Measurements from ENCODE around the gene FKBP5.

The FKBP5 gene

DNA sequence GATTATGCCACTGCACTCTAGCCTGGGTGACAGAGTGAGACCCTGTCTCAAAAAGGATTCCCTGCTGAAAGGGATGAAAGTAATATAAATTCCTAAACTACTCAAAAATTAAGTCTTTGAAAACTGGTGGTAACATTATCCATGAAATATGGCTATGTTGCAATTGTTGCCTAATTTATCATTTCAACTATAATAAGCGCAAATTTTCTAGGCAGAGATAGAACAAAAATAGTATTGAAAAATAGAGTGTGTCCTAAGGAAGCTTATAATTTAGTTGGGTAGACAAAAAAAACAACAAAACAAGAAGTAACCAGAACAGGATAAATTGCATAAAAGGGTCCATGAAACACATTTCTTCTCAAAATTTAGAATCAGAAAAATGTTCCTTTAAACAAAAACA, 68.0 kb downstream of the FKBP5 start:
- Mint-ChIP-seq H3K27me3 (no peaks in the 10 kb centered on the region), H3K4me1 (ENCODE audit: low read depth) (peaks cover 18% of the 10 kb centered on the region), H3K4me3 (no peak overlapping the region), H3K27ac (no peak overlapping the region), H3K36me3 (ENCODE audit: low read depth) (peaks cover 69% of the 10 kb centered on the region), H3K9me3 (no peaks in the 10 kb centered on the region)
- intact Hi-C loops (cut with micrococcal nuclease) = loop anchor here (10.0 kb wide), 1 partner anchor 64 kb away; the partner anchor contains the start of gene FKBP5

DNA sequence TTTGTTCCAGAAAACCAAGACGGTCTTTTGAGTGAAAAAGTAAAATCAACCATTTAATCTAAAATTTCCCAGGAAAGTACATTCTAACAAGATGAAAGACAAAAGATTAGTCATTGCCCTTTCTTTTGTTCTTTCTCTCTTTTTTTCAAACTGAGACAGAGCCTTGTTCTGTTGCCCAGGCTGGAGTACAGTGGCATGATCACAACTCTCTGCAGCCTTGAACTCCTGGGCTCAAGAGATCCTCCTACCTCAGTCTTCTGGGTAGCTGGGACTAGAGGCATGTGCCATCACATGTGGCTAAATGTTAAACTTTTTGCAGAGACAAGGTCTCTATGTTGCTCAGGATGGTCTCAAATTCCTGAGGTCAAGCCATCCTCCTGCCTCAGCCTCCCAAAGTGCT, 75.0 kb downstream of the FKBP5 start:
- H3K4me3 Mint-ChIP-seq = no peak overlapping the region
- no peaks in the 10 kb centered on the region for H3K27me3 Mint-ChIP-seq
- peaks cover 83% of the 10 kb centered on the region for H3K36me3 Mint-ChIP-seq (ENCODE audit: low read depth)
- H3K4me1 Mint-ChIP-seq (ENCODE audit: low read depth) = peaks cover 31% of the 10 kb centered on the region
- intact Hi-C loops (cut with micrococcal nuclease) = no loop called here
- peaks cover 13% of the 10 kb centered on the region for H3K9me3 Mint-ChIP-seq
- H3K27ac Mint-ChIP-seq = no peak overlapping the region

DNA sequence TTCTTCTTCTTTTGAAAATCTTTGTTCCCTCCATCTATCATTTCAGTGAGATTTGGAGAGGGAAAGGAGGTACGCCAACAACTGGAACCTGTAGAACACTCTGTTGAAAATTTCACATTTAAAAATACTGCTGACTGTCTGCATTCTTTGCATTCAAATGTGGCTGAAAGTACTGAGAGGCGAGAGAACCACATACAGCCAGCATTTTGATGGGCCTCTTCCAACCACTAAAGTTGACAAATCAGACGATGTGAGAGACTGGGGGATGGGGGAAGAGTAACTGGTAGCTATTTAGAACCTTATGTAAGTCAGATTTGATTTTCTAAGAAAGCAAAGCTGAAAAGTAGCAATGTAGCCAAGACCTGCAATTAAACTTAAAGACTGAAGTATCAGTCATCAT, 77.5 kb downstream of the FKBP5 start:
- H3K4me3 Mint-ChIP-seq = no peak overlapping the region
- no peaks in the 10 kb centered on the region for H3K27me3 Mint-ChIP-seq
- H3K27ac Mint-ChIP-seq = no peak overlapping the region
- intact Hi-C loops (cut with micrococcal nuclease) = no loop called here
- peaks cover 86% of the 10 kb centered on the region for H3K36me3 Mint-ChIP-seq (ENCODE audit: low read depth)
- H3K4me1 Mint-ChIP-seq (ENCODE audit: low read depth) = peaks cover 25% of the 10 kb centered on the region
- peaks cover 13% of the 10 kb centered on the region for H3K9me3 Mint-ChIP-seq

DNA sequence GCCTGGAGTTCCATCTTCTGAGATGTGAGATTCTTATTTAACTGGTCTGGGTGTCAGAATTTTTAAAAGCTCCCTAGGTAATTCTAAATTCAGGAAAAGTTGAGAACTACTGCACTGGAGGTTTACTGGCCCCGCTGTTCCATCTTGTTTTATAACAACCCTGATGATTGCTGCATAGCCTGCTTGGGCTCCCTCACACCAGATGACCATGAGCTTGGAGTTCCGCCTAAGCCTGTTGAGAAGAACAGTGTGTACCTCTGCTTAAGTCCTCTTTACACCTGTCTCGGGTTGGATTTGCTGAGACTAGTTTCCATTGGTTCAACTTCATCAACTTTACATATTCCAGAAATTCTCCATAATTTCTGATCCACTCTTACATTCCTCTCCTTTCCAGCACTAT, 77.9 kb downstream of the FKBP5 start:
- peaks cover 25% of the 10 kb centered on the region for H3K4me1 Mint-ChIP-seq (ENCODE audit: low read depth)
- peaks cover 90% of the 10 kb centered on the region for H3K36me3 Mint-ChIP-seq (ENCODE audit: low read depth)
- H3K27ac Mint-ChIP-seq = no peak overlapping the region
- no peaks in the 10 kb centered on the region for H3K27me3 Mint-ChIP-seq
- H3K4me3 Mint-ChIP-seq = no peak overlapping the region
- peaks cover 13% of the 10 kb centered on the region for H3K9me3 Mint-ChIP-seq
- intact Hi-C loops (cut with micrococcal nuclease) = no loop called here

DNA sequence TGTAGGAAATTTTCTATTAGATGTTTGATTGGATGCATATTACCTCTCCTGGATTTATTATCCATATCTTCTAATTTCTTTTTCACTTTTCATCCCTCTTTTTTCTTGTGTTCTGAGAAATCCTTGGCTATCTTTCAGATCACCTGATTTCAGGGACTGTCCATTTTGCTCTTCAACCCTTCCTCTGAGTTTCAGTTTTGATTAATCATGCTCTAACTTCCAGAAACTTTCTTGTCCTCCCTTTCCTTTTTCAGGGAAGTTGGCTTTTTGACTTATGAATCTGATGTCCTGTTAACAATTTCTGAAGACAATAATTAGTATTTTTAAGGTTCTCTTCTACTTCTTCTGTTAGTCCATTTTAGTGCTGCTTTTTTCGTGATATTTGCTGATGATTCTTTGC, 79.1 kb downstream of the FKBP5 start:
- Mint-ChIP-seq H3K4me3 (no peak overlapping the region), H3K36me3 (ENCODE audit: low read depth) (peaks cover 86% of the 10 kb centered on the region), H3K27ac (no peak overlapping the region), H3K4me1 (ENCODE audit: low read depth) (peaks cover 16% of the 10 kb centered on the region), H3K27me3 (no peaks in the 10 kb centered on the region), H3K9me3 (peaks cover 13% of the 10 kb centered on the region)
- intact Hi-C loops (cut with micrococcal nuclease) = no loop called here

DNA sequence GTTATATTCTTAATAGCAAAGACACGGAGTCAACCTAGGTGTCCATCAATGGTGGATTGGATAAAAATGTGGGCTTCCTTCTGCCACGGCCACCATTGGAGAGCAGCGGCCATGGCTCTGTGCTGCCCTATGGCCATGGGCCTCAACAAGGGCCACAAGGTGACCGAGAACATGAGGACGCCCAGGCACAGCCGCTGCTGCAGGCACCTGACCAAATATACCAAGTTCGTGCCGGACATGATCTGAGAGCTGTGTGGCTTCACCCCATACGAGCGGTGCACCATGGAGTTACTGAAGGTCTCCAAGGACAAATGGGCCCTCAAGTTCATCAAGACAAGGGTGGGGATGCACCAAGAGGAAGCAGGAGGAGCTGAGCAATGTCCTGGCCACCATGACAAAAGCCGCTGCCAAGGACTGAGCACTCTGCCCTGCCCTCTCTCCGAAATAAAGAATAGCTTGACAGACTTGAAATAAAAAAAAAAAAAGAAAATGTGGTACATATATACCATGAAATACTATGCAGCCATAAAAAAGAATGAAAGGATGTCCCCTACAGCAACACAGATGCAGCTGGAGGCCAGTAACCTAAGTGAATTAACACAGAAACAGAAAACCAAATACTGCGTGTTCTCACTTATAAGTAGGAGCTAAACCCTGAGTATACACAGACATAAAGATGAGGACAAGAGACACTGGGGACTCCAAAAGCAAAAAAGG, 81.0 kb downstream of the FKBP5 start:
- intact Hi-C loops (cut with micrococcal nuclease) = no loop called here
- H3K4me1 Mint-ChIP-seq (ENCODE audit: low read depth) = peaks cover 22% of the 10 kb centered on the region

DNA sequence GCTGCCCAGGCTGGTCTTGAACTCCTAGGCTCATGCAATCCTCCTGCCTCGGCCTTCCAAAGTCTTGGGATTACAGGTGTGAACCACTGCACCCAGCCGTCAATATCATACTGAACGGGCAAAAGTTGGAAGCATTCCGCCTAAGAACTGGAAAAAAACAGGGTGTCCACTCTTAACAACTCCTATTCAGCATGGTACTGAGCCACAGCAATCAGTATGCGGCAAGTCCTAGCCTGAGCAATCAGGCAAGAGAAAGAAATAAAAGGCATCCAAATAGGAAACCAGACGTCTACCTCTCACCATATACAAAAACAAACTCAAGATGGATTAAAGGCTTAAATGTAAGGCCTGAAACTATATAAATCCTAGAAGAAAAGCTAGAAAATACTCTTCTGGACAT, 83.1 kb downstream of the FKBP5 start:
- intact Hi-C loops (cut with micrococcal nuclease) = no loop called here
- Mint-ChIP-seq H3K4me1 (ENCODE audit: low read depth) (peaks cover 42% of the 10 kb centered on the region), H3K36me3 (ENCODE audit: low read depth) (peaks cover 57% of the 10 kb centered on the region), H3K9me3 (no peaks in the 10 kb centered on the region), H3K27me3 (no peaks in the 10 kb centered on the region), H3K4me3 (no peak overlapping the region), H3K27ac (no peak overlapping the region)

More for the DNA sequence above, 81.0 kb downstream of the FKBP5 start:
- no peak overlapping the region for H3K4me3 Mint-ChIP-seq
- peaks cover 10% of the 10 kb centered on the region for H3K9me3 Mint-ChIP-seq
- H3K36me3 Mint-ChIP-seq (ENCODE audit: low read depth) = peaks cover 77% of the 10 kb centered on the region
- H3K27me3 Mint-ChIP-seq = no peaks in the 10 kb centered on the region
- no peak overlapping the region for H3K27ac Mint-ChIP-seq

DNA sequence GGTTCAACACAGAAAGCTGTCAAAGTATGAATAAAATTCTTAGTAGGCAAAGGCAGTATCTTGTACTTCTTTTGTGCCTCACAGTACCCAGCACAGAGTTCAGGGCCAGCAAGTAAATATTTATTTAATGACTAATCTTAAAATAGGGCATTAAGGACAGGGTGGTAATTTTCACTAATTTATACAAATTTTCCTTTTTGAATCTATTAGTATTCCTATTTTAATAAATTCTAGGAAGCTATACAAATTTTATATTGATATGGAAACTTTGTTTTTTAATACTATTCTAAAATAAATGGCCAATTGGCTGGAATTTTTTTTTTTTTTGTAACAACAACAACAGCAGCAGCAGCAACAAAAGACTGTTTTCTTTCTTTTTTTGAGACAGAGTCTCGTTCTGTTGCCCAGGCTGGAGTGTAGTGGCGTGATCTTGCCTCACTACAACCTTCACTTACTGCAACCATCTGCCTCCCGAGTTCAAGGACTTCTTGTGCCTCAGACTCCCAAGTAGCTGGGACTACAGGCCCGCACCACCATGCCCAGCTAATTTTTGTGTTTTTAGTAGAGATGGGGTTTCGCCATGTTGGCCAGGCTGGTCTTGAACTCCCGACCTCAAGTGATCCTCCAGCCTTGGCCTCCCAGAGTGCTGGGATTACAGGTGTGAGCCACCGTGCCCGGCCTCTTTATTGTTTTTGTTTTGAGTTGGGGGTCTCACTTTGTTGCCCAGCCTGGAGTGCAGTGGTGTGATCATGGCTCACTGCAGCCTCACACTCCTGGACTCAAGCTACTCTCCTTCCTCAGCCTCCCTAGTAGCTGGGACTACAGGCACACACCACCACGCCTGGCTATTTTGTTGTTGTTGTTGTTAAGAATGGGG, 85.2 kb downstream of the FKBP5 start:
- H3K9me3 Mint-ChIP-seq = no peaks in the 10 kb centered on the region
- intact Hi-C loops (cut with micrococcal nuclease) = no loop called here
- peaks cover 40% of the 10 kb centered on the region for H3K36me3 Mint-ChIP-seq (ENCODE audit: low read depth)
- H3K27ac Mint-ChIP-seq = peak overlapping the region; percentile 37
- no peaks in the 10 kb centered on the region for H3K27me3 Mint-ChIP-seq
- no peak overlapping the region for H3K4me3 Mint-ChIP-seq
- H3K4me1 Mint-ChIP-seq (ENCODE audit: low read depth) = peaks cover 41% of the 10 kb centered on the region

DNA sequence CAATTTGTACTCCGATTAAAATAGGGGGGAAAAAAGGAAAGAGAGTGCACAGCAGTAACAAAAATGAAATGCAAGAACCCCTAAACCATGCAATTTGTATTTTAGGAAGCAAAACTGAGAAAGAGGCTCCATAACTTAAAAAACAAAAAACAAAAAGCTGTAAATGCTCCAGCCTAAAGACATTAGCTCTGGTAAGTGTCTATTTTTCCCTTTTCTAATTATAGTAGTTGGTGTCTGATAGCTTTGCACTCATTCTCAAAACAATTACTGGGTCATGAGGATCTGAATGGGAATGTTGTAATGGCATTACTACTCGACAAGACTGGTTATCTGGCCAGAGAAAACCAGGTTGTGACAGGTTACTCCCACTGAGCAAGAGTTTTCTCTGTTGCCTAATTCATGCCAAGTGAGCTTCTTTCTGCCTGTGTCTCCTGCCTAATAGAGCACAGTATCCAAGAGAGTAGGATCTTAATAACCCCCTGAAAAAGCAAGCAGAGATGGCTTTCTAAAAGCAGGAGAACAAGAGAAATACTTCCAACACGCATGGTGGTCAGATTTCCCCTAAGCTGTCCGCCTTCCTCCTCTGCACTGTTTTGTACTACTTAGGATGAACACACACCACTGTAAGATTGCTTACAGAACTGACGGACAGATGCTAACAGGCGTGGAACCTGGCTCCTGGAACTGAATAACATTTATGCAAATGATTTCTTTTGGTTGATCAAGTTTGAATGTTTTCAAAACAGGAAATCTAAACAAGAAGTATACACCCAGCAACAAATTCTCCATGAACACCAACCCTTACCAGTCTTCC, 86.4 kb downstream of the FKBP5 start:
- intact Hi-C loops (cut with micrococcal nuclease) = no loop called here
- H3K4me3 Mint-ChIP-seq = peak overlapping the region; percentile 34
- no peaks in the 10 kb centered on the region for H3K27me3 Mint-ChIP-seq
- peaks cover 29% of the 10 kb centered on the region for H3K36me3 Mint-ChIP-seq (ENCODE audit: low read depth)
- H3K27ac Mint-ChIP-seq = no peak overlapping the region
- peaks cover 41% of the 10 kb centered on the region for H3K4me1 Mint-ChIP-seq (ENCODE audit: low read depth)
- H3K9me3 Mint-ChIP-seq = no peaks in the 10 kb centered on the region

DNA sequence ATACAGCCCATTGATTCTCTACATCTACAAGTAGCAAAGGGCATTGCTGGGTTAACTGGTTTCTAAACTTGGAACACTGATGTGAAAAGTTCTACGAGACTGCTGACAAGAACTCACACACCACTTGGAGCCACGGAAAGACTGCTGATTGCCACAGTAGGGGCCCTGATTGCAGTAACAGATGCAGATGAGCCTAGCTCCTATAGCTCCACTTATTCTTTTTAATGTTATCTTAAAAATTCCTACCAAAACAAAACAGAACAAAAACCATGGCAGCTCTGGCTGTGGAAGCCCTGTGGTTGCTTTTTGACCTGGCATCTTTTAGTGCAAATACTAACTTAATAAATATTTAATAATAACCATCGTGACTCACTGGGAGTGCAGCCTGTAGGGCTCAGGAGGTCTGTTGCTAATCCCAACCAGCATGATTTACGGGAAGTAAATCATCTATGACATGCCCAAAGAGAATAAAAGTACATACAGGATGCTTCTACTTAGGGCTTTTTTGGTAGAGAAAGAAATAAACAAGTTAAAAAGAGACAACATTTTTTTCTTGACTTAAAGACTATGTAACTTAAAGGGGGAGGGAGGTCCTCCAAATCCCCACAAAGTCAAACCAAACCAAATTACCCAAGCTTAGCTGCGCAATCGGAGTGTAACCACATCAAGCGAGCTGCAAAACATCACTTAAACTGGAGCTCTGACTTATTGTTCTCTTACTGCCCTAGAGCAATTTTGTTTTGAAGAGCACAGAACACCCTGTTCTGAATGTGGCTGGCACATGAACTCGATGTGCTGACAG, 87.2 kb downstream of the FKBP5 start:
- Mint-ChIP-seq H3K4me1 (ENCODE audit: low read depth) (peaks cover 41% of the 10 kb centered on the region), H3K27ac (no peak overlapping the region), H3K9me3 (no peaks in the 10 kb centered on the region), H3K4me3 (peak overlapping the region; percentile 34), H3K27me3 (no peaks in the 10 kb centered on the region), H3K36me3 (ENCODE audit: low read depth) (peaks cover 33% of the 10 kb centered on the region)
- intact Hi-C loops (cut with micrococcal nuclease) = no loop called here

DNA sequence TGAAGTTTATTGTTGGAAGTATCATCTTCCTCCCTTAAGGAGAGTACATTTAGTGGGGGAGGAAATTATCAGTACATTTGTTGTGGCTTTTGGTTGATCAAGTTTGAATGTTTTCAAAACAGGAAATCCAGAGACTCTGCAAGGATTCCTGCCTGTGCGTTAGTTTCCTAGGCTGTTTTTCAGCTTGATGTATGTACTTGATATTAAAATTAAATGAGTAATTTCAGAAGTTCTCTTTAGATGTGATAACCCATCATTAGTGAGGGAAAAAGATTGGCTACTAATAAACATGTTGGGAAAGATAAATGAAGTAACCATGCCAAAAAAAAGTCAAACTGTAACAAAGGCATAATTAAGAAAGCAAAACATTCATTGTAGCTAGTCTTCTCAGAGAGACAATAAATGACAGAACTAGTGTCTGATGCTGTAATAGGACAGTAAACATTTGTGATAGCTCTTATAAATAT, 88.0 kb downstream of the FKBP5 start:
- H3K9me3 Mint-ChIP-seq = no peaks in the 10 kb centered on the region
- H3K27me3 Mint-ChIP-seq = no peaks in the 10 kb centered on the region
- no peak overlapping the region for H3K27ac Mint-ChIP-seq
- peaks cover 41% of the 10 kb centered on the region for H3K4me1 Mint-ChIP-seq (ENCODE audit: low read depth)
- intact Hi-C loops (cut with micrococcal nuclease) = no loop called here
- peaks cover 34% of the 10 kb centered on the region for H3K36me3 Mint-ChIP-seq (ENCODE audit: low read depth)
- no peak overlapping the region for H3K4me3 Mint-ChIP-seq

DNA sequence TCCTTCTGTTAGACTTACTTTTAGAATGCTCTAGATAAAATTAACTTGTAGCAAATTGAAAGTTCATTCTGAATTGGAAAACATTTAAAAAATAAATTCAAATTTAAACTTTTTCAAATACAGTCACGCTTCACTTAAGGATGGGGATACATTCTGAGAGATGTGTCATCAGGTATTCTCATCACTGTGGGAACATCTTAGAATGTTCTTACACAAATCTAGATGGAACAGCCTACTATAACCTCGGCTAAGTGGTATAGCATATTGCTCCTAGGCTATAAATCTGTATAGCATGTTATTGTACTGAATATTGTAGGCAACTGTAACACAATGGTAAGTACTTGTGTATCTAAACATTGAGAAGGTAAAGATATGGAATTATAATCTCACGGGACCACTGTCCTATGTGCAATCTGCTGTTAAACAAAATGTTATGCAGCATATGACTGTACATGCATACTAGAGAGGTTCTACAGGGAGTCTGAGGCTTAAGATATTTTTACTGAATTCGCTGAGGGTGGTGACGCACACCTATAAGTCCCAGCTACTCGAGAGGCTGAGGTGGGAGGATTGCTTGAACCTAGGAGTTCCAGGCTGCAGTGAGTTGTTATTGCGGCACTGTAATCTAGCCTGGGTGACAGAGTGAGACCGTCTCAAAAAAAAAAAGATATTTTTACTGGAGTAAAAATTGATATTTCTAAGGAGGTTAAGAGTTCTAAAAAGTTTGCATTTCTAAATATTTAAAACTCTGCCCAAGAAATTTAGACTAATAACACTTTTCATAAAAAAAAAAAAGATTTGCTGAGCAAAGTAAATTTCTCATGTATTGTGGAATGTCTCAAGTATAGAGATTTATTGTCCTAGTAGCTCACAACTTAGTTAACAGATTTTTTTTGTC, 88.7 kb downstream of the FKBP5 start:
- H3K27me3 Mint-ChIP-seq = no peaks in the 10 kb centered on the region
- intact Hi-C loops (cut with micrococcal nuclease) = no loop called here
- H3K36me3 Mint-ChIP-seq (ENCODE audit: low read depth) = peaks cover 37% of the 10 kb centered on the region
- H3K4me3 Mint-ChIP-seq = no peak overlapping the region
- H3K9me3 Mint-ChIP-seq = no peaks in the 10 kb centered on the region
- peaks cover 41% of the 10 kb centered on the region for H3K4me1 Mint-ChIP-seq (ENCODE audit: low read depth)
- no peak overlapping the region for H3K27ac Mint-ChIP-seq
